H9 (cell line): ENCODE results near the gene FAM210B. TPM values are rescaled to one million over a fixed set of nuclear protein-coding genes. Genes with fewer than 3 reads are reported as not detected.

Experiments
- DNase-seq: peaks from one replicate; pipeline ENCODE4 v3.0.0-alpha.2; 2017
- H2AFZ ChIP-seq: one replicate; pipeline ENCODE4 v1.6.1; 2013; ENCODE audit warnings: mild to moderate bottlenecking, low read length, control low read depth, moderate library complexity
- H2AK5ac ChIP-seq: 2 replicates; pipeline ENCODE4 v1.6.1; 2013; ENCODE audit warnings: low read length, control low read depth, mixed read lengths; ENCODE audit not compliant: insufficient read length
- H2BK120ac ChIP-seq: one replicate; pipeline ENCODE4 v1.6.1; 2013; ENCODE audit warnings: low read depth, mild to moderate bottlenecking, low read length, control low read depth, inconsistent platforms; ENCODE audit not compliant: poor library complexity, severe bottlenecking
- H2BK12ac ChIP-seq: 2 replicates; pipeline ENCODE4 v1.6.1; 2013; ENCODE audit warnings: low read length, control low read depth, mixed read lengths, low read depth; ENCODE audit not compliant: insufficient read length
- H2BK15ac ChIP-seq: 2 replicates; pipeline ENCODE4 v1.6.1; 2013; ENCODE audit warnings: low read depth, low read length, control low read depth
- H2BK20ac ChIP-seq: one replicate; pipeline ENCODE4 v1.6.1; 2013; ENCODE audit warnings: low read depth, mild to moderate bottlenecking, low read length, control low read depth, inconsistent platforms; ENCODE audit not compliant: poor library complexity, severe bottlenecking
- H2BK5ac ChIP-seq: 2 replicates; pipeline ENCODE4 v1.6.1; 2013; ENCODE audit warnings: low read length, control low read depth, mixed read lengths; ENCODE audit not compliant: insufficient read length
- H3K14ac ChIP-seq: 2 replicates; pipeline ENCODE4 v1.6.1; 2013; ENCODE audit warnings: low read length, control low read depth; ENCODE audit not compliant: insufficient read depth
- H3K18ac ChIP-seq: 2 replicates; pipeline ENCODE4 v1.6.1; 2013; ENCODE audit warnings: low read depth, mild to moderate bottlenecking, mixed read lengths, low read length, control low read depth; ENCODE audit not compliant: insufficient read length
- H3K23ac ChIP-seq: 2 replicates; pipeline ENCODE4 v1.6.1; 2013; ENCODE audit warnings: low read length, control low read depth, mixed read lengths, low read depth; ENCODE audit not compliant: insufficient read length
- H3K23me2 ChIP-seq: 2 replicates; pipeline ENCODE4 v1.6.1; 2013; ENCODE audit warnings: low read depth, mild to moderate bottlenecking, mixed read lengths, low read length, control low read depth; ENCODE audit not compliant: insufficient read length, poor library complexity, severe bottlenecking
- H3K27ac ChIP-seq: 2 replicates; pipeline ENCODE4 v1.5.1; 2013; ENCODE audit warnings: low read length, control low read depth, mixed read lengths, low read depth; ENCODE audit not compliant: insufficient read length
- H3K27me3 ChIP-seq: 2 replicates; pipeline ENCODE4 v1.6.1; 2013; ENCODE audit warnings: low read length, control low read depth, inconsistent platforms; ENCODE audit not compliant: insufficient read depth
- H3K4ac ChIP-seq: 2 replicates; pipeline ENCODE4 v1.6.1; 2013; ENCODE audit warnings: low read depth, mild to moderate bottlenecking, control low read depth, inconsistent platforms, low read length, moderate library complexity
- H3K4me1 ChIP-seq: 2 replicates; pipeline ENCODE4 v1.6.1; 2013; ENCODE audit warnings: low read length, control low read depth, inconsistent platforms; ENCODE audit not compliant: insufficient read depth
- H3K4me2 ChIP-seq: 2 replicates; pipeline ENCODE4 v1.6.1; 2013; ENCODE audit warnings: low read length, control low read depth, mixed read lengths; ENCODE audit not compliant: insufficient read length, insufficient read depth
- H3K56ac ChIP-seq: 2 replicates; pipeline ENCODE4 v1.6.1; 2013; ENCODE audit warnings: low read depth, mild to moderate bottlenecking, mixed read lengths, low read length, control low read depth; ENCODE audit not compliant: insufficient read length
- H3K79me1 ChIP-seq: 2 replicates; pipeline ENCODE4 v1.6.1; 2013; ENCODE audit warnings: low read depth, mild to moderate bottlenecking, moderate library complexity, low read length, control low read depth, inconsistent platforms; ENCODE audit not compliant: insufficient read depth, poor library complexity, severe bottlenecking
- H3K79me2 ChIP-seq: 2 replicates; pipeline ENCODE4 v1.6.1; 2013; ENCODE audit warnings: low read length, control low read depth, inconsistent platforms; ENCODE audit not compliant: insufficient read depth
- H3K9ac ChIP-seq: 2 replicates; pipeline ENCODE4 v1.6.1; 2013; ENCODE audit warnings: low read length, control low read depth, mixed read lengths; ENCODE audit not compliant: insufficient read length; ENCODE audit errors: extremely low read depth
- H3K9me3 ChIP-seq: one replicate; pipeline ENCODE4 v1.6.1; 2013; ENCODE audit warnings: low read depth, low read length, inconsistent platforms; ENCODE audit not compliant: control insufficient read depth
- H3T11ph ChIP-seq: one replicate; pipeline ENCODE4 v1.6.1; 2013; ENCODE audit warnings: mild to moderate bottlenecking, low read length, control low read depth, inconsistent platforms
- H4K20me1 ChIP-seq: one replicate; pipeline ENCODE4 v1.6.1; 2013; ENCODE audit not compliant: control insufficient read depth, insufficient read length, insufficient read depth
- H4K5ac ChIP-seq: 2 replicates; pipeline ENCODE4 v1.6.1; 2013; ENCODE audit warnings: low read depth, mild to moderate bottlenecking, mixed read lengths, low read length, control low read depth; ENCODE audit not compliant: insufficient read length
- H4K8ac ChIP-seq: replicated peaks from 2 replicates; pipeline ENCODE4 v1.6.1; 2013; ENCODE audit warnings: low read length, control low read depth, mixed read lengths, low read depth; ENCODE audit not compliant: insufficient read length
- H4K91ac ChIP-seq: 2 replicates; pipeline ENCODE4 v1.6.1; 2013; ENCODE audit warnings: low read depth, mild to moderate bottlenecking, moderate library complexity, mixed read lengths, low read length, control low read depth; ENCODE audit not compliant: insufficient read length
- H3K27ac Mint-ChIP-seq, 3 experiments: 2 replicates in 2 of 3; 3 replicates in 1 of 3; pipeline ENCODE4 v1.8.0; 2020 to 2021; ENCODE audit warnings: mixed read lengths in 3 of 3, mild to moderate bottlenecking in 1 of 3, moderate library complexity in 1 of 3
- H3K27me3 Mint-ChIP-seq: 2 replicates; pipeline ENCODE4 v1.8.0; 2021; ENCODE audit warnings: low read depth, mild to moderate bottlenecking, moderate library complexity, mixed read lengths
- H3K36me3 Mint-ChIP-seq, 3 experiments: 2 replicates in 2 of 3; 3 replicates in 1 of 3; pipeline ENCODE4 v1.8.0; 2020 to 2021; ENCODE audit warnings: low read depth in 3 of 3, mixed read lengths in 3 of 3; ENCODE audit not compliant: insufficient read depth in 1 of 3
- H3K4me1 Mint-ChIP-seq, 2 experiments: 2 replicates each; pipeline ENCODE4 v1.8.0; 2020; ENCODE audit warnings: mixed read lengths in 2 of 2
- H3K4me3 Mint-ChIP-seq, 2 experiments: 2 replicates in 1 of 2; 3 replicates in 1 of 2; pipeline ENCODE4 v1.8.0; 2020 to 2021; ENCODE audit warnings: mild to moderate bottlenecking in 2 of 2, mixed read lengths in 2 of 2, moderate library complexity in 1 of 2
- H3K9me3 Mint-ChIP-seq, 2 experiments: 2 replicates in 1 of 2; 3 replicates in 1 of 2; pipeline ENCODE4 v1.8.0; 2020; ENCODE audit warnings: mild to moderate bottlenecking in 2 of 2, mixed read lengths in 2 of 2, moderate library complexity in 1 of 2
- CTCF ChIP-seq: fragments of 200-600 bp; sonication (generic); conservative IDR thresholded peaks from 3 replicates; pipeline ENCODE4 v1.8.0; 2021; ENCODE audit warnings: antibody characterized with exemption, mild to moderate bottlenecking
- WGBS: extraction: QIAGEN DNeasy Blood & Tissue Kit; methylation state at CpG from one replicate; pipeline ENCODE4 v1.1.7; 2013; ENCODE audit warnings: missing lambda C conversion rate, low lambda C conversion rate, mixed read lengths; ENCODE audit not compliant: insufficient read length; ENCODE audit errors: extremely low coverage; 5-methylcytosine and 5-hydroxymethylcytosine counted together
- total RNA-seq: library from RNA; stranded (reverse); gene quantifications from 2 replicates; pipeline ENCODE4 v1.2.1, GENCODE V29; 2021

Gene FAM210B
- total RNA-seq, 1 experiment from 2014 or later: 24.2 TPM

DNA sequence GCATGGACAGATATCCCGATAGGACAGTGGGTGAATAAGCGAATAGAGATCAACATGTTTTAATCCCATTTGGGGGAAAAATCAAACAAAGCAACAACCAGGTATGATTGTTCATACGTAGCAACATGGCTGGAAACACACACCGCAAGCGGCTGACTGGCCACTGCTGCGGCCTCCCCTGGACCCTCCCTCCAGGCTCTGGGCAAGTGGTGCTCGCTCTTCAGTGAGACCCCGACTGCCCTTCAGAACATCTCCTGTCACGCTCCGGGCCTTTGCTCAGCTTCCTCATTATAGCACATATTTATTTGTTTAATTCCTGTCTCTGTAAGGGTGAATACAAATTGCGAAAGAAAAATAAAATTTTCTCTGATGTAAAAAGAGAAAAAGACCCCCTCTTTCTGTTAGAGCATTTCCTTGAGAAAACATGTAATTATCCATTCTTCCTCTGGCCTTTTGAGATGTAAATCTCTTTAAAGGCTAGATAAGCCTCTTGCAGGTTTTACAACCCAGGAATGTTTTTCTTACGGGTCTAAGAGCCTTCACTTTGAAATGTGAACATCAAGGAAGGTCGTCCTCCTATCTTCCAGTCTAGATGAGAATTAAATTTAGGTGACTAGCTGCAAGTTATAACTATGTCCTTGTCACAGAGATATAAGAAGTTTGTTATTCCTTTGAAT, 11.0 kb upstream of the FAM210B start:
- Histone ChIP-seq H3K27ac (no peak overlapping the region), H4K8ac (no peak overlapping the region), H2BK5ac (no peak overlapping the region), H3K27me3 (peaks cover 32% of the 10 kb centered on the region; the same call in 1 of the 2 replicates), H3K18ac (no peak overlapping the region), H3K23me2 (peaks cover 3% of the 10 kb centered on the region), H3T11ph (no peak overlapping the region), H4K91ac (no peak overlapping the region), H3K23ac (no peak overlapping the region), H2AFZ (no peak overlapping the region), H3K4ac (no peak overlapping the region), H3K4me1 (peaks cover 4% of the 10 kb centered on the region), H3K14ac (no peak overlapping the region), H4K5ac (no peak overlapping the region), H3K4me2 (peak overlapping the region; percentile 8), H2BK20ac (no peak overlapping the region), H2AK5ac (no peak overlapping the region), H3K9ac (no peak overlapping the region), H3K79me2 (no peaks in the 10 kb centered on the region), H2BK120ac (no peak overlapping the region), H3K79me1 (no peaks in the 10 kb centered on the region), H2BK15ac (no peak overlapping the region), H3K56ac (no peak overlapping the region), H2BK12ac (no peak overlapping the region), H3K9me3 (no peaks in the 10 kb centered on the region), H4K20me1 (no peaks in the 10 kb centered on the region)
- no peak for TF ChIP-seq CTCF
- H3K36me3 Mint-ChIP-seq: no peaks in the 10 kb centered on the region; a peak in 2 of 7 replicates
- peak; percentile 46 for DNase-seq
- peaks cover 24% of the 10 kb centered on the region in 2 experiments for H3K4me1 Mint-ChIP-seq
- no peak overlapping the region for H3K27ac Mint-ChIP-seq
- H3K4me3 Mint-ChIP-seq: peak overlapping the region; percentile 12 to 69; a peak in 4 of 5 replicates
- H3K27me3 Mint-ChIP-seq: peaks cover 92% of the 10 kb centered on the region
- no CpG with 5 or more reads among the region's 13 CpGs for WGBS
- H3K9me3 Mint-ChIP-seq: peaks cover 3% of the 10 kb centered on the region in 2 experiments; a peak in 2 of 5 replicates
